IPS-18a (cell line): ENCODE measurements around the gene SH2D7.

ENCODE experiments used
- H3K27ac ChIP-seq: one replicate; pipeline ENCODE4 v1.5.1; 2013; ENCODE audit warnings: low read length
- H3K27me3 ChIP-seq: one replicate; pipeline ENCODE4 v1.6.1; 2013; ENCODE audit warnings: mild to moderate bottlenecking, low read length; ENCODE audit not compliant: control insufficient read depth, insufficient read depth
- H3K36me3 ChIP-seq: one replicate; pipeline ENCODE4 v1.6.1; 2013; ENCODE audit warnings: low read depth, low read length; ENCODE audit not compliant: control insufficient read depth
- H3K4me1 ChIP-seq: one replicate; pipeline ENCODE4 v1.6.1; 2013; ENCODE audit warnings: low read depth, low read length; ENCODE audit not compliant: control insufficient read depth
- H3K4me3 ChIP-seq: one replicate; pipeline ENCODE4 v1.5.1; 2013; ENCODE audit warnings: low read length
- H3K9ac ChIP-seq: one replicate; pipeline ENCODE4 v1.6.1; 2013; ENCODE audit warnings: mild to moderate bottlenecking, low read length, moderate library complexity
- H3K9me3 ChIP-seq: one replicate; pipeline ENCODE4 v1.6.1; 2013; ENCODE audit warnings: low read depth, low read length; ENCODE audit not compliant: control insufficient read depth

SH2D7 gene

GRCh38 chr15:78073046-78073787, 19.1 kb upstream of the SH2D7 start:
- Histone ChIP-seq H3K4me3 (no peak overlapping the region), H3K36me3 (no peaks in the 10 kb centered on the region), H3K9me3 (no peaks in the 10 kb centered on the region), H3K4me1 (peaks cover 27% of the 10 kb centered on the region), H3K27ac (no peak overlapping the region), H3K9ac (no peak overlapping the region), H3K27me3 (no peaks in the 10 kb centered on the region)

GRCh38 chr15:78075490-78076230, 16.7 kb upstream of the SH2D7 start:
- no peak overlapping the region for H3K4me3 ChIP-seq
- no peaks in the 10 kb centered on the region for H3K27me3 ChIP-seq
- no peak overlapping the region for H3K27ac ChIP-seq
- no peaks in the 10 kb centered on the region for H3K9me3 ChIP-seq
- no peak overlapping the region for H3K9ac ChIP-seq
- no peaks in the 10 kb centered on the region for H3K36me3 ChIP-seq
- peaks cover 8% of the 10 kb centered on the region for H3K4me1 ChIP-seq

DNA sequence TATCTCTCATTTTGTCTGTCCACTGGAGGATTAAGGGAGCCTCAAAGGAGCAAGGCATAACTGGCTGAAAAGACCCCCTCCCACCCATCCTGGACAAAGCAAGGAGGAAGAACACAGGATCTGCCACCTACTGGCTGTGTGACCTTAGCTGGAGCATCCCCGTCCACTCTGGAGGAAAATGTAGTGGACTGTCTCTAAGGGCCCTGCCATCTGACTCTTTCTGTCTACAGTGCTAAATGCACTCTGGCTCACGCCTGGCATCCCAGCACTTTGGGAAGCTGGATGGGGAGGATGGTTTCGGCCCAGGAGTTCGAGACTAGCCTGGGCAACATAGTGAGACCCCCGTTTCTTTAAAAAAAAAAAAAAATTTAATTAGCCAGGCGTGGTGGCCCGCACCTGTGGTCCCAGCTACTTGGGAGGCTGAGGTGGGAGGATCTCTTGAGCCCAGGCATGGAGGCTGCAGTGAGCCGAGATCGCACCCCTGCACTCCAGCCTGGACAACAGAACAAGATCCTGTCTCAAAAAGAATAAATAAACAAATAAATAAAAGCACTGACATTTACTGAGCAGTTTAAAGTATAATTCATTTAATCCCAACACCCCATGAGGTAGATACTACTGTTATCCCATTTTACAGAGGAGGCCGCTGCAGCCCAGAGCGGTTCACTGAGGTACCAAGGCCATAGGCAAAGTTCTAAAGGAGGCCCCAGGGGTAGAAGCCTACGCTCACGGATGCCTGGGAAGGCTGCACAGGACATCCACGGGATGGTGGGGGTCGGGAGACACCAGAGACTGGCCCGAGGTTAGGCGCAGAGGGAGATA, 15.9 kb upstream of the SH2D7 start:
- Histone ChIP-seq H3K9me3 (no peaks in the 10 kb centered on the region), H3K27me3 (no peaks in the 10 kb centered on the region), H3K4me3 (peak overlapping the region; percentile 76), H3K4me1 (peaks cover 7% of the 10 kb centered on the region), H3K9ac (peak overlapping the region; percentile 57), H3K27ac (no peak overlapping the region), H3K36me3 (no peaks in the 10 kb centered on the region)

- Histone ChIP-seq H3K9me3 (no peaks in the 10 kb centered on the region), H3K27ac (no peak within 1 kb of the TSS), H3K27me3 (no peaks in the 10 kb centered on the region), H3K4me3 (peak within 1 kb of the TSS; percentile 76), H3K36me3 (no peaks in the 10 kb centered on the region), H3K9ac (peak within 1 kb of the TSS; percentile 57), H3K4me1 (no peaks in the 10 kb centered on the region)
Observed at GRCh38 chr15:78077053-78077870, 15.1 kb upstream of the SH2D7 start, which contains the start of gene TBC1D2B. TBC1D2B (minus strand) TSS chr15:78077711; CDS start chr15:78077652, 59 bp downstream.

GRCh38 chr15:78077871-78078210, 14.5 kb upstream of the SH2D7 start:
- no peaks in the 10 kb centered on the region for H3K4me1 ChIP-seq
- no peaks in the 10 kb centered on the region for H3K27me3 ChIP-seq
- H3K9me3 ChIP-seq: no peaks in the 10 kb centered on the region
- H3K9ac ChIP-seq: no peak overlapping the region
- H3K27ac ChIP-seq: no peak overlapping the region
- H3K36me3 ChIP-seq: no peaks in the 10 kb centered on the region
- peak overlapping the region; percentile 61 for H3K4me3 ChIP-seq

- H3K36me3 ChIP-seq: no peaks in the 10 kb centered on the region
- no peak overlapping the region for H3K4me3 ChIP-seq
- H3K9me3 ChIP-seq: no peaks in the 10 kb centered on the region
- no peaks in the 10 kb centered on the region for H3K4me1 ChIP-seq
- no peak overlapping the region for H3K27ac ChIP-seq
- H3K27me3 ChIP-seq: no peaks in the 10 kb centered on the region
- no peak overlapping the region for H3K9ac ChIP-seq
Observed at GRCh38 chr15:78079298-78080087, 12.9 kb upstream of the SH2D7 start.

- H3K27ac ChIP-seq: no peak overlapping the region
- H3K36me3 ChIP-seq: no peaks in the 10 kb centered on the region
- no peak overlapping the region for H3K9ac ChIP-seq
- no peak overlapping the region for H3K4me3 ChIP-seq
- H3K4me1 ChIP-seq: no peaks in the 10 kb centered on the region
- no peaks in the 10 kb centered on the region for H3K27me3 ChIP-seq
- no peaks in the 10 kb centered on the region for H3K9me3 ChIP-seq
Observed at GRCh38 chr15:78080088-78080460, 12.3 kb upstream of the SH2D7 start.

- H3K9me3 ChIP-seq: no peaks in the 10 kb centered on the region
- no peaks in the 10 kb centered on the region for H3K4me1 ChIP-seq
- no peaks in the 10 kb centered on the region for H3K27me3 ChIP-seq
- H3K4me3 ChIP-seq: no peak overlapping the region
- no peaks in the 10 kb centered on the region for H3K36me3 ChIP-seq
- no peak overlapping the region for H3K9ac ChIP-seq
- no peak overlapping the region for H3K27ac ChIP-seq
Observed at GRCh38 chr15:78082106-78082742, 10.1 kb upstream of the SH2D7 start.

DNA sequence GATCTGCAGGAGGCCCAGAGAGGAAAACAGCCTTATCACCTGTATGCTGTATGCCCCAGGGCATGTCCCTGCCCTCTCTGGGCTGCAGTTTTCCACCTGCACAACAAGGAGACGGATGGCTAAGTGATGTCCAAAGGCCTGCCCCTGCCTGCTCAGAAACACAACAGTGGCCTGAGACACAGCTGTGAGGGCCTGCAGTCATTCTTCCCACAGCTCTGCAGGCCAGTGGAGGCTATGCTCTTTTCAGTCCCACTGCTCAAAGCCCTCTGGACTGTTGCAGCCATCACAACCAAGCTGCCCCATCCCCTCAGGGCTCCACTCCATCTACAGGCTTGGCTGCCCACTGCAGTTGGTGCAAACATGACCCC, 9.6 kb upstream of the SH2D7 start:
- no peak overlapping the region for H3K9ac ChIP-seq
- H3K36me3 ChIP-seq: no peaks in the 10 kb centered on the region
- H3K27me3 ChIP-seq: no peaks in the 10 kb centered on the region
- no peaks in the 10 kb centered on the region for H3K9me3 ChIP-seq
- no peaks in the 10 kb centered on the region for H3K4me1 ChIP-seq
- H3K4me3 ChIP-seq: no peak overlapping the region
- H3K27ac ChIP-seq: no peak overlapping the region

DNA sequence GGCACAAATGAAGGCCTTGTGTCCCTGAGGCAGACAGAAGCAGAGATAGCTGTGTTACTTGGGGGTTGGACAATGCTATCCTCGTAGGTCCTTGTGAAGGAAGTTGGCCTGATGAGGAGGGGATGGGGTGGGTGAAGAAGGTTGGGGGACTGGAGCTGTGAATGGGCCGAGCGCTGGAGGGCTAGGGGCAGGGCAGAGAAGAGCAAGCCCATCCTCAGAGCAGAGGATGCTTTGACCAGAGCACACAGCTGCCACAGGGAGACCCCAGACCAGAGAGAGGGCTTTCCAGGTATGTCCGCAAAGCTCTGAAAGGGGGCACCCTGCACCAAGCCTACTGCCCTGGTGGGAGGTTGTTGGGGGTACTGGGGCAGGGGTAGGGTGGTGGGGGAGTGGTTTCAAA, 9.2 kb upstream of the SH2D7 start:
- H3K27me3 ChIP-seq: no peaks in the 10 kb centered on the region

More for the DNA sequence above, 9.2 kb upstream of the SH2D7 start:
- no peaks in the 10 kb centered on the region for H3K9me3 ChIP-seq
- H3K4me1 ChIP-seq: no peaks in the 10 kb centered on the region
- no peak overlapping the region for H3K9ac ChIP-seq
- no peak overlapping the region for H3K4me3 ChIP-seq
- H3K36me3 ChIP-seq: no peaks in the 10 kb centered on the region
- no peak overlapping the region for H3K27ac ChIP-seq
